GF-D8 (cell line): ENCODE measurements around the gene KANSL1.
"Not testable (repeated sequence)": the region's sequence is repeated elsewhere in the genome, so short reads cannot be mapped to it uniquely, and the experiment has no call there.

Source experiments
- DNase-seq: peaks from one replicate; lab custom pipeline; 2025; lab: John Stamatoyannopoulos, UW

The KANSL1 gene

GRCh38 chr17:46193626-46194392 is 580 bp upstream of the KANSL1 start:
- peak; percentile 89 for DNase-seq

- DNase-seq: peak; percentile 29
Observed at GRCh38 chr17:46192439-46193150, 634 bp downstream of the KANSL1 start.

- DNase-seq: peak; percentile 5
Observed at GRCh38 chr17:46192189-46192438, 1.1 kb downstream of the KANSL1 start.

GRCh38 chr17:46191322-46192188 is 1.7 kb downstream of the KANSL1 start:
- peak; percentile 34 for DNase-seq

GRCh38 chr17:46190763-46191162 is 2.5 kb downstream of the KANSL1 start:
- no peak for DNase-seq

- peak; percentile 8 for DNase-seq
Observed at GRCh38 chr17:46186827-46187235, 6.4 kb downstream of the KANSL1 start.

- DNase-seq: no peak
Observed at GRCh38 chr17:46184696-46185095, 8.5 kb downstream of the KANSL1 start.

GRCh38 chr17:46183383-46183782 is 9.8 kb downstream of the KANSL1 start:
- DNase-seq: not testable (repeated sequence)

- DNase-seq: no peak
Observed at GRCh38 chr17:46182961-46183360, 10.3 kb downstream of the KANSL1 start.

- no peak for DNase-seq
Observed at GRCh38 chr17:46181940-46182339, 11.3 kb downstream of the KANSL1 start.

GRCh38 chr17:46181316-46181715 is 11.9 kb downstream of the KANSL1 start:
- not testable (repeated sequence) for DNase-seq

- no peak for DNase-seq
Observed at GRCh38 chr17:46180892-46181274, 12.3 kb downstream of the KANSL1 start.

GRCh38 chr17:46180185-46180891 is 12.9 kb downstream of the KANSL1 start:
- not testable (repeated sequence) for DNase-seq

GRCh38 chr17:46179375-46179999 is 13.7 kb downstream of the KANSL1 start:
- peak; percentile 80 for DNase-seq

- no peak for DNase-seq
Observed at GRCh38 chr17:46178550-46179214, 14.5 kb downstream of the KANSL1 start.

- DNase-seq: no peak
Observed at GRCh38 chr17:46176975-46177374, 16.3 kb downstream of the KANSL1 start.

- DNase-seq: no peak
Observed at GRCh38 chr17:46175891-46176290, 17.3 kb downstream of the KANSL1 start.

GRCh38 chr17:46173153-46173552 is 20.1 kb downstream of the KANSL1 start:
- DNase-seq: no peak

- no peak for DNase-seq
Observed at GRCh38 chr17:46171939-46172338, 21.3 kb downstream of the KANSL1 start.

- no peak for DNase-seq
Observed at GRCh38 chr17:46170639-46171429, 22.4 kb downstream of the KANSL1 start.
